Gastrocnemius medialis (tissue), 4 donors: ENCODE results near the gene FGG. TPM values are rescaled to one million over a fixed set of nuclear protein-coding genes. Genes with fewer than 3 reads are reported as not detected.

Experiments
- ATAC-seq, 2 donors: fragments of 150-250 bp; one replicate each; pipeline ENCODE4 v1.9.1; 2016
- DNase-seq, 2 donors: peaks; one replicate each; pipeline ENCODE4 v3.0.0-alpha.2; 2019
- H3K27ac ChIP-seq, 4 donors: fragments of 200-600 bp; sonication (generic); 1 replicate in 1 of 4; 2 replicates in 3 of 4; pipeline ENCODE4 v1.5.1; 2016 to 2018; ENCODE audit warnings: mild to moderate bottlenecking in 2 of 4, moderate library complexity in 1 of 4
- H3K27me3 ChIP-seq, 3 donors: fragments of 200-600 bp; sonication (generic) in 2 of 3; 1 replicate in 1 of 3; 2 replicates in 2 of 3; pipeline versions ENCODE4 v1.5.1 to v1.6.0; 2016 to 2019; ENCODE audit warnings: mild to moderate bottlenecking in 1 of 3, moderate library complexity in 1 of 3
- H3K36me3 ChIP-seq, 2 donors: fragments of 200-600 bp; sonication (generic) in 1 of 2; one replicate each; pipeline ENCODE4 v1.5.1; 2017 to 2018
- H3K4me1 ChIP-seq, 2 donors: fragments of 200-600 bp; sonication (generic) in 1 of 2; one replicate each; pipeline ENCODE4 v1.5.1; 2016 to 2017; ENCODE audit warnings: mild to moderate bottlenecking in 2 of 2
- H3K4me3 ChIP-seq, 4 donors: fragments of 200-600 bp; sonication (generic) in 3 of 4; 1 replicate in 1 of 4; 2 replicates in 3 of 4; pipeline ENCODE4 v1.5.1; 2016 to 2019; ENCODE audit warnings: mild to moderate bottlenecking in 2 of 4
- H3K9me3 ChIP-seq, 3 donors: fragments of 200-600 bp; sonication (generic) in 2 of 3; 1 replicate in 1 of 3; 2 replicates in 2 of 3; pipeline ENCODE4 v1.5.1; 2016 to 2019
- POLR2A ChIP-seq, 2 donors: fragments of 450-650 bp; IDR thresholded peaks; one replicate each; pipeline ENCODE4 v1.6.1; 2017; ENCODE audit warnings: antibody characterized with exemption in 2 of 2, mild to moderate bottlenecking in 2 of 2, moderate library complexity in 2 of 2
- in situ Hi-C, 4 donors: fragments of 200-750 bp; cut with MboI; loops; one replicate each; pipeline versions ENCODE4 v1.15.0 to v1.8.0; 2017; ENCODE audit warnings: low sequenced_read_pairs in 4 of 4
- intact Hi-C: fragments of 100-400 bp; cut with DNase I; formaldehyde crosslinking; loops from one replicate; pipeline ENCODE4 v1.15.1; 2023; ENCODE audit warnings: low total_unique reads
- total RNA-seq, 4 donors: library from RNA; depleted of rRNA; stranded (reverse); fragments of >200 nt; gene quantifications; one replicate each; pipeline versions ENCODE4 v1.1.0 to v1.2.3, GENCODE V29; 2016
- TF ChIP-seq, protein P1 (sequence below), 5 experiments: fragments of 450-650 bp in 3 of 5; fragments of 200-600 bp in 2 of 5; sonication (generic) in 2 of 5; IDR thresholded peaks in 4 of 5; conservative IDR thresholded peaks in 1 of 5; 1 replicate in 4 of 5; 2 replicates in 1 of 5; pipeline ENCODE4 v1.5.1; 2016 to 2019; ENCODE audit warnings: antibody characterized with exemption in 5 of 5, mild to moderate bottlenecking in 3 of 5, moderate library complexity in 3 of 5

Gene FGG
- total RNA-seq, 4 donors from 2014 or later, result 21.0 to 44.3 TPM; not detected in 2

DNA sequence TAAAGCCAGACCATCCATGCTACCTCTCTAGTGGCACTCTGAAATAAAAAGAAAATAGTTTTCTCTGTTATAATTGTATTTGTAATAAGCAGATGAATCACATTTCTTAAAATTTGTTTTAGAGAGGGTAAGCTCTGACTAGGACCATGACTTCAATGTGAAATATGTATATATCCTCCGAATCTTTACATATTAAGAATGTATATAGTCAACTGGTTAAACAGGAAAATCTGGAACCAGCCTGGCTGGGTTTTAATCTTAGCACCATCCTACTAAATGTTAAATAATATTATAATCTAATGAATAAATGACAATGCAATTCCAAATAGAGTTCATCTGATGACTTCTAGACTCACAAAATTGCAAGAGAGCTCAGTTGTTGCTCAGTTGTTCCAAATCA lies 48.1 kb downstream of the FGG start:
- Histone ChIP-seq H3K9me3 (no peaks in the 10 kb centered on the region), H3K4me3 (no peak overlapping the region), H3K27me3 (no peaks in the 10 kb centered on the region), H3K36me3 (no peaks in the 10 kb centered on the region), H3K4me1 (no peaks in the 10 kb centered on the region), H3K27ac (no peak overlapping the region)
- ATAC-seq (no peak), DNase-seq (no peak)
- no peak for TF ChIP-seq POLR2A (IDR thresholded peaks at IDR 0.05)
- TF ChIP-seq, protein P1, sequence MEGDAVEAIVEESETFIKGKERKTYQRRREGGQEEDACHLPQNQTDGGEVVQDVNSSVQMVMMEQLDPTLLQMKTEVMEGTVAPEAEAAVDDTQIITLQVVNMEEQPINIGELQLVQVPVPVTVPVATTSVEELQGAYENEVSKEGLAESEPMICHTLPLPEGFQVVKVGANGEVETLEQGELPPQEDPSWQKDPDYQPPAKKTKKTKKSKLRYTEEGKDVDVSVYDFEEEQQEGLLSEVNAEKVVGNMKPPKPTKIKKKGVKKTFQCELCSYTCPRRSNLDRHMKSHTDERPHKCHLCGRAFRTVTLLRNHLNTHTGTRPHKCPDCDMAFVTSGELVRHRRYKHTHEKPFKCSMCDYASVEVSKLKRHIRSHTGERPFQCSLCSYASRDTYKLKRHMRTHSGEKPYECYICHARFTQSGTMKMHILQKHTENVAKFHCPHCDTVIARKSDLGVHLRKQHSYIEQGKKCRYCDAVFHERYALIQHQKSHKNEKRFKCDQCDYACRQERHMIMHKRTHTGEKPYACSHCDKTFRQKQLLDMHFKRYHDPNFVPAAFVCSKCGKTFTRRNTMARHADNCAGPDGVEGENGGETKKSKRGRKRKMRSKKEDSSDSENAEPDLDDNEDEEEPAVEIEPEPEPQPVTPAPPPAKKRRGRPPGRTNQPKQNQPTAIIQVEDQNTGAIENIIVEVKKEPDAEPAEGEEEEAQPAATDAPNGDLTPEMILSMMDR (IDR thresholded peaks at IDR 0.05 in 4 of 5, conservative IDR thresholded peaks at IDR 0.05 in 1 of 5), result no peak
- intact Hi-C loops (no loop called here), in situ Hi-C loops (loop anchor here in 1 of 4 donors (25.0 kb wide), 1 partner anchor 798 kb away; no protein-coding TSS in a partner anchor)

DNA sequence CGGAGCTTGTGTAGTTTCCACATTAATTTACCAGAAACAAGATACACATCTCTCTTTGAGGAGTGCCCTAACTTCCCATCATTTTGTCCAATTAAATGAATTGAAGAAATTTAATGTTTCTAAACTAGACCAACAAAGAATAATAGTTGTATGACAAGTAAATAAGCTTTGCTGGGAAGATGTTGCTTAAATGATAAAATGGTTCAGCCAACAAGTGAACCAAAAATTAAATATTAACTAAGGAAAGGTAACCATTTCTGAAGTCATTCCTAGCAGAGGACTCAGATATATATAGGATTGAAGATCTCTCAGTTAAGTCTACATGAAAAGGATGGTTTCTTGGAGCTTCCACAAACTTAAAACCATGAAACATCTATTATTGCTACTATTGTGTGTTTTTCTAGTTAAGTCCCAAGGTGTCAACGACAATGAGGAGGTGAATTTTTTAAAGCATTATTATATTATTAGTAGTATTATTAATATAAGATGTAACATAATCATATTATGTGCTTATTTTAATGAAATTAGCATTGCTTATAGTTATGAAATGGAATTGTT lies 49.7 kb downstream of the FGG start, which contains the start of gene FGB:
Gene FGB (plus strand): TSS at position 315 of the 558 bp plus-strand sequence. CDS start 8 bp downstream, at position 323.
- TF ChIP-seq, protein P1 (IDR thresholded peaks at IDR 0.05 in 4 of 5, conservative IDR thresholded peaks at IDR 0.05 in 1 of 5), result no peak
- TF ChIP-seq POLR2A (IDR thresholded peaks at IDR 0.05), result no peak
- no peak for ATAC-seq
- intact Hi-C loops (no loop called here), in situ Hi-C loops (loop anchor here in 1 of 4 donors (25.0 kb wide), 1 partner anchor 800 kb away; no protein-coding TSS in a partner anchor)
- Histone ChIP-seq H3K4me3 (no peak within 1 kb of the TSS), H3K27me3 (no peaks in the 10 kb centered on the region), H3K4me1 (no peaks in the 10 kb centered on the region), H3K9me3 (no peaks in the 10 kb centered on the region), H3K27ac (no peak within 1 kb of the TSS), H3K36me3 (no peaks in the 10 kb centered on the region)
- no peak for DNase-seq

DNA sequence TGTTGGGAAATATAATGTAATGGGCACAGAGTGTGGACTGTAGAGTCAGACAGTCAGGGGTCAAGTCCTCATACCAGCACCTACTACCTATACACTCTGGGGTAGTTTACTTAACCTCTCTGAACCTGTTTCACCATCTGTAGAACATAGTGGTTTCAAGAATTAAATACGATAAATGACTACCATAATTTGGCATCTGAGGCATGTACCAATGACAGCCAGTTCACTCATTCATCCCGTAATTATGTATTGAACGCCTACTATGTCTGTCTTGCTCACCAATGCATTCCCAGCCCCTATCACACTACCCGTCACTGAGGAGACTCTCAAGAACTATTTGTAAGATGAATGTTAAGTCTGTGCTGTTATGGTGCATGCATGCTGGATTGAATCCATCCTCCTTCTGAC lies 51.6 kb downstream of the FGG start:
- H3K9me3 ChIP-seq, result no peaks in the 10 kb centered on the region
- ATAC-seq, result no peak
- TF ChIP-seq, protein P1 (IDR thresholded peaks at IDR 0.05 in 4 of 5, conservative IDR thresholded peaks at IDR 0.05 in 1 of 5), result no peak
- no peak for TF ChIP-seq POLR2A (IDR thresholded peaks at IDR 0.05)
- H3K27me3 ChIP-seq, result no peaks in the 10 kb centered on the region
- no peak for DNase-seq
- intact Hi-C loops (no loop called here), in situ Hi-C loops (loop anchor here in 1 of 4 donors (25.0 kb wide), 1 partner anchor 801 kb away; no protein-coding TSS in a partner anchor)
- H3K36me3 ChIP-seq, result no peaks in the 10 kb centered on the region
- H3K4me3 ChIP-seq, result no peak overlapping the region
- no peaks in the 10 kb centered on the region for H3K4me1 ChIP-seq
- no peak overlapping the region for H3K27ac ChIP-seq

DNA sequence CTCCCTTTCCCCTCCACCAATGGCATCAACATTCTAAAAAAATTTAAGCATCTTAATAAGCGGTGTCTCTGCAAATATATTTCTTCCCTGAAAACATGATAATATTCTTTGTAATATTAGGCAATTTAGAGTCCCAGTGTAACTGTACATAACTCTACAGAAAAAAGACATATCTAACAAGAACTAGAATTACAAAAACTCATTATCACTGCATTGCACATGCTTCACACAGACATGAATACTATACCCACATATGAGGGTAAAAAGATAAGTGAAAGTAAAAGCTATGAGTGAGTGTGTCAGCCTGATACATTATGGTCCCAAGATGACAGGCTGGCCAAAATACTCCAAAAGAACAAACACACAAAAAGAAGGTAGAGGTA lies 52.0 kb downstream of the FGG start:
- TF ChIP-seq POLR2A (IDR thresholded peaks at IDR 0.05), result no peak
- TF ChIP-seq, protein P1 (IDR thresholded peaks at IDR 0.05 in 4 of 5, conservative IDR thresholded peaks at IDR 0.05 in 1 of 5), result no peak
- H3K36me3 ChIP-seq, result no peaks in the 10 kb centered on the region
- intact Hi-C loops, result no loop called here
- ATAC-seq (no peak), DNase-seq (no peak)
- H3K4me1 ChIP-seq, result no peaks in the 10 kb centered on the region
- H3K4me3 ChIP-seq, result no peak overlapping the region
- H3K9me3 ChIP-seq, result no peaks in the 10 kb centered on the region
- H3K27me3 ChIP-seq, result no peaks in the 10 kb centered on the region
- no peak overlapping the region for H3K27ac ChIP-seq
- in situ Hi-C loops, result loop anchor here in 1 of 4 donors (25.0 kb wide), 1 partner anchor 802 kb away; no protein-coding TSS in a partner anchor
